NCI-H1436 treated with DMSO at 0.1 percent for 48 hours (cell line): ENCODE data around the gene TRIM63.

Experiments used
- DNase-seq: peaks from one replicate; lab custom pipeline; 2025; lab: John Stamatoyannopoulos, UW

Gene TRIM63

DNA sequence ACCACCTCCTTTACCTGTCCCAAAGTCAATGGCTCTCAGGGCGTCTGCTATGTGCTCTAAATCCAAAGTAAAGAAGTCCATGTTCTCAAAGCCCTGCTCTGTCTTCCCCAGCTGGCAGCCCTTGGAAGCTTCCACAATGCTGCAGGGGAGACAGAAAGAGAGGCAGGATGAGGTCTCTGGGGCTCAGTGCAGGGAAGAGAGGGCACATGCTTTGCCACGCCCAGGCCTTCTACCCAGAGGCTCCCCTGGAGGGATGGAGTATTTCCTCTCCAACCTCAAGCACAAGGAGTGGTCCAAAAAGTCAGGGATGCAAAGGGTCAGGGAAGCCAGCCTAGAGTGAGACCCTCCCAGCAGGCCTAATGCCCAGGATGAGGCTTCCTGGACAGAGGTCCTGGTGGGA lies 10.2 kb downstream of the TRIM63 start:
- DNase-seq: no peak

DNA sequence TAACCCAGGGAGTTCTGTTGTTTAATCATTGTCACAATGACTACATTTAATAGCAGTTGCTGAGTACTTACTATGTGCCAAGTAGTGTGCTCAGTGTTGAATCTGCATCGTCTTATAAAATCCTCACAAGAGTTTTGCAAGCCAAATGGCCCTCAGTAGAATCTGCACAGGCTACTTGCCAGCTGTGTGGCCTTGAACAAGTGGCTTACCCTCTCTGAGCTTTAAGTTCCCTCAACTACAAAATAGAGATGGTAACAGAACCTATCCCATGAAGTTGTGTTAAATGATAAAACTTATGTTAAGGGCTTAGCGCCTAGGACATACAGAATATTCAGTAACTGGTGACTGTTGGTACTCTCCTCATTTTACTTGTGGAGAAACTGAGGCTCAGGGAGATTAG lies 12.4 kb downstream of the TRIM63 start:
- DNase-seq: no peak

DNA sequence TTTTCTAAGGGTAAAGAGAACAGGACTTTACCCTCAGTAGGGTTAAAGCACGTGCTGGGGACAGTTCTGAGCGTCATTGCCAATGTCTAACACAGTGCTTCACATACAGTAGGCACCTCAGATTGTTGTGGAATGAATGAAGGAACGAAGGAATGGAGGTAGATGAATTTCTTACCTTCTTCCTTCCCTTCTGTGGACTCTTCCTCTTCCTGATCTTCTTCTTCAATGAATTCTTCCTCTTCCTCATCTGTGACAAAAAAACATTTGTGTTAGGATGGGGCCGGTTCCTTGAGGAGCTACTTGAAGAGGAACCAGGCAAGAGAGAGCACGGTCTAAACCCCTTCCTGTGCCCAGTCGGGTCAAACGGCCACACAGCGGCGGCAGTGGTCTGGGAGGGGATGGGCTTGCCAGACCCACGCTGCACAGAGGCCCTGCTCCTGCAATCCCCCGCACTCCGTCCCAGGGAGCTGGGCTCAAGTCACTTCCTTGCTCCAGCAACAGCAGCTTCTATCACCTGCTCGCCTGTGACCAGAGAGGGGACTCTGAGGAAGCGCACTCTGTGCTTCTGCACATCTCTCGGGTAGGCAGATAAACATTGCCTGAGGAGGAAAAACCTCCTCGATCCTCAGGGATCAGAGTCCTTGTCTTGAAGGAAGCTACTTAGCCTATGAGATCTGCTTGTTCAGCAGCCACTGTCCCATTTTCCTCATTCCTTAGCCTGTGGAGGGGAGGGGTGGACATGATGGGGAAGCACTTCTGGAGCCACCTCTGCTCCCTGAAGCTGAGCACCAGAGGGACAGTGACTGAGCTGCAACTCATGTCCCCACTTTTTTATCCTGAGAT lies 13.5 kb downstream of the TRIM63 start:
- DNase-seq: no peak

DNA sequence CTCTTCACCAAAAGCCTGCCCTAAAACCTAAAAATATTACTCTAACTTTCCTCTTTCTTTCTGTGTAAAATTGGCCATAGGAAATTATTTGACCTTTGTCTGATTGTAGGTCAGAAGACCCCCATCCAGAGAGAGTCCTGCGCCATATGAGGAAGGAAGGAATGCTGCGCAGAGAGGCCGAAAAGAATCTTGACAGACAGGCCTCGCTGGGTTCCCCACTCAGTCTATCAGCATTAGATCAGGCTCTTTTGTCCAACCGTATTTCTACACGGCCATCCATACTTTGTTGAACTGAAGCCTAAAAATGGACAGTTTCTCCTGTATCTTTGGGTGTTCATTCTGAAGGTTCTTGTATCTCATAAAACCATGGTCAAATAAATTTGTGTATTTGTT lies 17.2 kb downstream of the TRIM63 start:
- no peak for DNase-seq

DNA sequence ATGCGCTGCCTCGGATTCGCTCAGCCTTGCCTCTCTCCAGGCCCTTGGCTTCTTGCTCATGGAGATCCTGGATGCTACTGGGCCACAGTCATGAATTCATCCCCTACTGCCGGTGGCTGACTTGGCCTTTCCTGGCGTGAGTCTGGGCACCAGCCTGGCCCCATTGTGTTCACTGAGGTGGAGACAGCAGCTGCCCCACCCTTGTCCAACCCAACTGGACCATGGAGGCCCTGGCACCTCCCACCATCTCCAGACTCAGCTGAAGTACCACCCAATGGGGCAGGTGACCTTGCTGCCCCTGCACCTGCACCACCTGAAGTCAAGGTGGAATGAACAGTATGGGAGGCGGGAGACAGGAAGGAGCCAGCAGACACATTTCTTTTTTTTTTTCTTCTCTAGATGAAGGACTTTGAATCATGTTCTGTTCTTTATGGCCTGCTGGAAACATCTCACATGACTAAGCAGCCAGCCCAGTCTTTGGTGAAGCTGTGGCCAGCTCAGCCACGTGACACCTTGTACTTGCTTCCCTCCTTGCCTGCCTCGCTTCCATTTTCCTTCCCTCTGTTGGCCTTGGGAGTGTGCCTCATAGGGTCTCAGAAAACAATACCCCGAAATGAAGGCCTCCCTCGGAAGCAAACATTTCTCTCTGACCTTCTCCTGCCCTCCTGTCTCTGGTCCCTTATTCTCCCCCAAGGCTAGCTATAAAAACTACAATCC lies 17.7 kb downstream of the TRIM63 start:
- DNase-seq: no peak

DNA sequence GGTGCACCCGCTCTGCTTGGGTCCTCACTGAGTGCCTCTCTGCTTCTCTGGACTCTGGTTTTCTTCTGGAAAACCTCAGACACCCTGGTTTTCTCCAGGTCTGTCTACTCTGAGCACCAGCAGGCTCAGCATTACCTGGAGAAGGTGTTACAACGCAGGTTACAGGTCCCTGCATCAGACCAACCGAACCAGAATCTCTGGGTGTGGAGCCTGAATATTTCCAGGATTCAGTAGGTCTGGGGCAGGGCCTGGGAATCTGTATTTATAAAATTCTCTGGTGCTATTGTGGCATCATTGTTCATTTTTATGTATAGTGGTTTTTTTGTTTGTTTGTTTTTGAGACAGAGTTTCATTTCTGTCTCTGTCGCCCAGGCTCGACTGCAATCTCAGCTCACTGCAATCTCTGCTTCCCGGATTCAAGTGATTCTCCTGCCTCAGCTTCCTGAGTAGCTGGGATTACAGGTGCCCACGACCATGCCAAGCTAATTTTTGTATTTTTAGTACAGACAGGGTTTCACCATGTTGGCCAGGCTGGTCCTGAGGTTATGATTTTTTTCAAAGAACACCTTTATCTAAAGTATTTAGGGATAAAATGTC lies 20.1 kb downstream of the TRIM63 start:
- no peak for DNase-seq

DNA sequence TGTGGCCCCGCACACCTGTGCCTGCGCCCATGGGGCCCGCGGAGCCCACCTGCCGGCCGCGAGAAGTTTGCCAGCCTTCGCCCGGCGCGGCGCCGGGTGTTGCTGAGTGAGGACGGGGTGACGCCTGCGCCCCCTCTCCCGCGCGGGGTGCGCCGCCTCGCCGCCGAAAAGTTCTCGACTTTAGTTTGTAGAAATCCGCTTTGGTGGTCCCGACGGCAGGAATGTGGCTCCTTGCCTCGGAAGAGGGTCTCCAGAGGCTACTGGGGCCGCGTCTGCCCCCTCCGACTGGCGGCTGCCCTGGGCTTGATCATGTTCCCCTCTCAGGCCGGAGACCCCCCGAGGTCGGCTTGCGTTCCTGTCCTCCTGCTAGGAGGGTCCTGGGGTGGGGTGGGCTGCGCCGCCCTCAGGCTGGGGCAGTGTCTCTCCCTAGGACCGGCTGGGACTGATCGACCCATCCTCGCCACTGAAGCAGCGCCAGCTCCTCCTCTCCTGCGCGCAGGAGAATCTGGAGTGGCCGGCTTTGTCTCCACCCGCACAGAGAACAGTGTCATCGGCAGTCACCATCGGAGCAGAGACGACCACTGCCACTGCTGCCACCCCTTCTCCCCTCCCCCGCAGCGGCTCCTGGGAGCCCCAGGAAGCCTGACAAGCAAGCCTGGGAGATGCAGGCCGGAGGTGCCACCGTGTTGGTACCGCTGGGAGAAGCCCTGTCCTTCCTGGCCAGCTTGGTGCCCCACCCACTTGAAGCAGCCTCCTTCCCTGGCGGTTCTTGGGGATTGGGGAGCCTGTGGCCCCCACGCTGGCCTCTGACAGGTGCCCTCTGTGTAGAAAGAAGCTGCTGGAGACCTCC lies 21.0 kb downstream of the TRIM63 start:
- DNase-seq: no peak

DNA sequence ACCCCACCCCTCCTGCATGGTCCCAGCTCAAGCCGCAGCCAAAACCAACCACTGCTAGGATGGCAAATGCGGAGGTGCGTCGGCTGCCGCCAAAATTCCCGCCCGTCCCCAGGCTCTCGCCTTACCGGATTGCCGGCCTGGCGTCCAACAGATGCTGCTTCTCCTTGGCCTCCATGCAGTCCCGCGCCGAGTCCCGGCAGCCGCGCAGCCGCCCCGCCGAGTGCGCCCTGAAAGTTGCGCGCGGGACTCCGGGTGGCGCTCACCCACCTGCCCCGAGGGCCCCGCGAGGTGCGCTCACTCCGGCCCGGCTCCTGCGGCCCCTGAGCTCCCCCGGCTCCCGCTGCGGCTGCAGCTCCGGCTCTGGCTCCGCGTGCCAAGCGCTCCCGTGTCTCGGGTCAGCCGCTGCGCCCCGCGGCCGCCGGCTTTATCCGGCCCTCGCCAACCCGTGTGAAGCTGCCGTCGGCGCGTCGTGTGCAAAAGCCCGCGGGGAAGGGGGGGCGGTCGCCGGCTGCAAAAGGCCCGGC lies 21.6 kb downstream of the TRIM63 start, which contains the start of gene SLC30A2:
Gene SLC30A2, minus strand, starts transcription at position 397 of the 524 bp plus-strand sequence. Its CDS starts 222 bp downstream, at position 175.
- DNase-seq: no peak

DNA sequence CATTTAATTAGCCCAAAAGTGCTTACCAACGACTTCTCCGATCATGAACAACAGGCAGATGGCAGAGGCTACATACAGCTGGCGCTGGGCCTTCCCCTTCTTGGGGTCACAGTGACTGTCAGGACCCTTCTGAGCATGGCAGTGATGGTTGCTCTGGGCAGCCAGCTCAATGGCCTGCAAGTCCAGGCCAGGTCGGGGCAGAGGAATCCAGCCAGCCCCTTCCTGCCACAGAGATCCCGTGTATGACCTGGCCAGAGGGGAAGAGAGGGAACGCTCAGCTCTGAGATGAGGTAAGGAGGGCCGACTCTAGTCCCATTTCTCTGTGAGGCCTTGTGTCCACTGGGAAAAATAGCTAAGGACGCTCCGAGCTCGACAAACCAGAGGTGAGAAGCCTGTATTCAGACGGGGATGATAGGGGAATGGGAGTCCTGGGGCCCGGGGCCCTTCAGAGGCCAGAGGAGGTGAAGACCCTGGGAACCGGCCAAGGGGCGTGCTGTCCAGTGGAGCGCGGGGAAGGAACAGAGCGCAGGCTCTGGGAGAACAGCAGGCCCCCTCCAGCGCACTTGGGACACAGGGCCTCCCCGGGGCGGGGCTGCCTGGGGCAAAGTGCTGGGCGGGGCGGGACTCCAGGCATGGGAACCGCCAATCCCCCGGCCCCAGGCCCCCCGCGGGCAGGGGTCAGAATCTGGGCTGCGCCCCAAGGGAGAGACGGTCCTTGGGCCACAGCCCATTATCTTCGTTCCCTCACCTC lies 22.3 kb downstream of the TRIM63 start:
- no peak for DNase-seq

DNA sequence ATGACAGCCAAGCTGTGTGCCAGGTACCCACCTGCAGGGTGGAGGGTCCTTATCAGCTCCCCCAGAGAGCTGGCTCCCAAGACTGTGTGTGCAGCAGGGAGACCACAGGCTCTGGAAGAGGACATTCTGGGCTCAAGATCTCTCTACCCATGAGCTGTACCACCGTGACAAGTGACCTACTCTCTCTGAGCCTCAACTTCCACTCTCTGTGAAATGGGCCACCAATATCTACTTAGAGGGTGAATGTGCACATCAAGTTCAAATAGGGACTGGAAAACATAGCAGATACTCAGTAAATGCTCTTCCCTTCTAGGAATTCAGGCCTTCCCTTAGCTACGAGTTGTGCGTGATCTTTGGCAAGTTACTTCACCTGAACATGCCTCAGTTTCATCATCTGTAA lies 23.0 kb downstream of the TRIM63 start:
- no peak for DNase-seq

DNA sequence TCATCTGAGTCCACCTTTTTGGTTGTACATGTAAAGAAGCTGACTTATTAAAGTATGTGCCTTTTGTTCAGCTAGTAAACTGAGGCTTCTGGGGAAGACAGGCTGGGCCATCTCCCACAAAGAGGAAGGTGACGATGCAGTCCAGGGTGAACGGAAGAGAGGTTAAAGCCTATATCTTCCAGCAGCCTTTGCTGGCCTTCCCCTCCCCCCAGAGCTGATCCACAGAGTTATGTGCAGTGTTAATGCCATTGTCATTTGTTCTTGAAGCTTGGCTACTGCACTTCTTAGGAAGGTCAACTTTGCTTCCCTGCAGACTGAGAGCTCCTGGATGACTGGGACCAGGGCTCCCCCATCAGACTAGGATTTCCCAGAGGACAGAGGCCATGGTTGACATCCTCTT lies 23.7 kb downstream of the TRIM63 start:
- no peak for DNase-seq

DNA sequence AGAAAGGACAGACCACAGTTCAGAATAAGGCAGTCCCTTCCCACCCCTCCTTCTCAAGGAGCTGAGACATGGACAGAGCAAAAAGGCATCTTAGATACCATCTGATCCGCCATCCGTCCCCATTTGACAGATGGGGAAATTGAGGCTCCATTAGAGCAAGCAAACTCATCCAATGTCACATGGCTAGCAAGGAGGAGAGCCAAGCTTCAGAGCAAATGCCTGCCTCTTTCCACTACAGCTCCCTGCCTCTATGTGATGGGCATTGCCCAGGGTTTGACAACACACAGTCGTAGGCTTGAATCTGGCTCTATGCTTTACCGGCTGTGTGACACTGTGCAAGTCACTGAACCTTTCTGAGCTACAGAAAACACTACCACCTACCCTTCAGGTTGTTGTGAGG lies 25.5 kb downstream of the TRIM63 start:
- DNase-seq: no peak

DNA sequence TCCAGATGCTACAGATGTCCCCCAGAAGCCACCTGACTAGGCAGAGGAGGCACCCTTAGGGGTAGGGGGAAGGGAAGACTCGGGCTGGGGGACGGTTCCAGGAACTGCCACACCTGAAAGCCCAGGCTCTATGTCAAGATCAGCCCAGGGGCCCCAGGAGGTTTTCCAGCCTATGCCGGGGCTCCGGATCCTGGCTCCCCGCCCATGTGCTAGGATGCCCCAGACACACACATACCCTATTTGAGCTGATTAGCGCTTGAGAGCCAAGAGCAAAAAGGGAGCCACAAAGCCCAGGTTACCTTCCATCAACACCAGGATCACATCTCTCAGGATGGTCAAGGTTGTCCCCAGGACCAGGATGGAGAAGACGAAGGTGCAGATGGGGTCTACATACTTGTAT lies 26.0 kb downstream of the TRIM63 start:
- DNase-seq: no peak

DNA sequence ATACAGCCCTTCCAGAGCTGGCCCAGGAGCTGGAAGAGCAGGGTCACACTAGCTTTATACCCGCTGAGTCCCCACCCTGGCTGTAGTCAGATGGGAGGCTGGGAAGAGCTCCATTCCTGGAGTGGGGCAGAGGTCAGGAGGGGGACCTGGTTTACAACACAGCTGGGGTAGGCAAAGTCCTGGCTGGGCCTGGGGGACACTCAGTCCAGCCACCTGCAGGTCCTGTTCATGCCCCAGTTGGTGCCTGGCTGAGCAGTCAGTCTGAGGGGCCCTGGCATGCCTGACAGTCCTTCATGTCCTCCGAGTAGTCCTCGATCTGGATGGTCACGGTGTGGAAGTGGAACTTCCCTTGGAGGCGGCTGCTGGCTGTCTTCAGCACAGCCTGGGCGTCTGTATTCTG lies 28.5 kb downstream of the TRIM63 start:
- no peak for DNase-seq

DNA sequence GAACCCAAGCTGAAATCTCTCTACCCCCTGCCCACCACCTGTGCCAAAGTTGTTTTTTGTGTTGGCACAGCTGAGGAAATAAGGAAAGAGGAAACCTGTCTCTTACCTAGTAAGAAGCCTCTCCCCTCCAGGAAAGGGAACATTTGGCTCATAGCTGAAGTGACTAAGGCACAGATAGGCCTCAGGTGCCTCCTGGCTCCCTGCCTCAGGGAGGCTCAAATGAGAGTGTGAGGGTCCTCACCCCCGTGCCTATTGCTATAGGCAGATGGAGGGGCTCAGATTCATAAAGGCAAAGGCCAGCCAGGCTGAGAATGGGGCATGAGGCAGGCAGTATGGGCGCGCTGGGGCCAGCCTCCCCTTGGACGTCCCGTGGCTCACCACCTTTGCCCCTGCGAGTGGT lies 29.0 kb downstream of the TRIM63 start:
- DNase-seq: no peak

DNA sequence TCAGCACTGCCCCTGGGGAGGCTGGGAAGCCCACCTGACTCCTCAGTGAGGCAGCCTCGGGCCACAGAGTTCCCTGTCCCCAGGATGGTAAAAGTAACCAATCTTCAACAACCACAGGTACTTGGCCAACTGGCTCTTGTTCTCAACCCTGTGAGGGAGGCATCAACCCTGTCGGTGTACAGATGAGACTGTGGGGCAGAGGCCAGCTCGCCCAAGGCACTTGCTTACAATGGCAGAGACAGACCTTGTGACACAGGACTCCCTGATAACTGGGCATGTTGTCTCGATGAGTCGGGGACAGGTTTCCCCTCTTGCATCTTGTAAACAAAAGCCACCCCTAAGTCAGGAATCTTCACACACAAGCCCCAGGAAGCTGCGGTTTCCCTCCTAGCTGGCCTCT lies 29.5 kb downstream of the TRIM63 start:
- DNase-seq: no peak

DNA sequence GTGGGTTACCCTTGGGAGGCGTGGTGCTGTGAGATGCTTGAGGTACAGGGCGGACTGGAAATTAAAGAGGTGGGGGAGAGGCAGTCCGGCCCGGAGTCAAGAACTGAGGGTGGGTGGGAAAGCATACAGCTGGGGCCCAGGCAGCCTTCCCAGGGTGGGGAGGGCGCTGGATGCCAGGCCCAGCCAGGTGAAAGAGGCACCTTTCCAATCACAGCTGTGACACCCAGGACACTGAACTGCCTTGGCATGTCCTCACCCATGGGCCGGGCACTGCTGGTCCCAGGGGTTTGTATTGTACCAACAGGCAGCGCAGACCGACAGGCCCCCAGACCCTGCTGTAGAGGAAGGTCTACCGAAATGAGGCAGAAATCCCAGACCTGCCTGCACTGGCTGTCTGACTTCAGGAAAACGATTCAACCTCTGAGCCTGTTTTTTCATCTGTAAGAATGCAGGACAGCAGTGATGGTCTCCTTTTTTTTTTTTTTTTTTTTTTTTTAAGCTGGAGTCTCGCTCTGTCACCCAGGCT lies 30.6 kb downstream of the TRIM63 start:
- no peak for DNase-seq

DNA sequence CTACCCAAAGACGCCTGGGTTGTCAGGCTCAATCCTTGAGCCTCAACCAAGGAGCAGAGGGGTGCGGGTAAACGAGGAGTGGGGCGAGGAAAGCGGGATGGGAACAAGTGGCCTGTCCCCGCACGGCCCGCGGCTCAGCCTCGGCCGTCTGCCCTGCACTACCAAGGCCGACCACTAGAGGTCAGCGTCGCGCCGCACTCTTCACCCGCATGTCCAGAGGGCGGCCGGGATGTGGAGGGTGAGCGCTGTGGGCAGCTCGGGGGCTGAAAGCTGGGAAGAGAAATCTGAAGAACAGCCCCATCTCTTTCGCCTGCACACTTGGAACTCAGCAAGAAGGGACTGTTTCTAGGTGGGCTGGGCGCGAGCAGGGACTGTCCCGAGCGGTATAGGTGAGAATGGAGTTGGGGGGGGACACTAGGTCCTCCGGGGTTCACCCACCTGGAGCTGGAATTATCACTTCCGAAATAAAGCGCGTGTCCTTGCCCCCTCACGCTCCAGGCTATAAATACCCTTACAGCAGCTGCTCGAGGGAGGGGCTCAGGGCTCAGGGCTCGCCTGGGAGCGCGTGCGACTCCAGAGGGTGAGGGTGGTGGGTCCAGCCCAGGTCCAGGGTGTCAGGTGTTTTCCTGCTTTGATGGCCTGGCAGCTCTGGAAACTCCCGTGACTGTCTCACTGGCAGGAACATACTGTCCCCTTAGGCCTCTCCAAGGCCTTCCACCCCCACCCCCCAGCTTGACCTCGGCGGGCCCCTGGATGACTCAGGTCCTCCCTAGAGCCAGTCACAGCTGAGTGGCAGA lies 31.3 kb downstream of the TRIM63 start:
- DNase-seq: no peak

DNA sequence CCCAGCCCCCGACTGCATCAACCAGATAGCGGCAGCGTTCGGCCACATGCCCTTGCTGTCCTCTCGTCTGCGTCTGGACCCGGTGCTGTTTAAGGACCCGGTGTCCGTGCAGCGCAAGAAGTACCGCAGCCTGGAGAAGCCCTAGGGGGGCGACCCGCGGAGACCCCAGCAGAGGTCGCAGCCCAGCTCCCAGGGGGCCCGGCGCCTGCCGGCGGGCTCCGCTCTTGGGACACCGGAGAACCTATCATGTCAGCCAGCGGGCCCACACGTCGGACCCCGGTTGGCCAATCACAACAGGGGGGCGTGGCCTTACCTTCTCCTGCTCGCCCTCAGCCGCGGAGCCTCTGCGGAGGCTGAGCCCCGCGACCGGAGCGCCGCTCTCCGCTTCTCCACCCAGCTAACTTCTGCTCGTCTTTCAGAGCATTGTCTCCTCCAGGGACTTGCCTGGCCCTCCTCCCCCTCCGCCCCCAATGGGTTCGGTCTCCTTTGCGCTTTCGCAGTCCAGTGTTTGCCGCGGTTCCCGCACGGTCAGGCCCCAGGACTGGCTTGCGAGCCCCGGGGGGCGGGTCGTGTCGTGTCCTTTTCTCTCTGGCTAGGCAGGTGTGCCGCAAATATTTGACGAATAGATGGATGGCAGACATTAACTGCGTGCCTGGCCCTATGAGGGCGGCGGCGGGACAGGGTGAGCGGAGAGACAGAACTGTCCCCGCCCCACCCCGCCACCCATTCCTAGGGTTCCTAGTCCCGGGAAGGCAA lies 32.0 kb downstream of the TRIM63 start:
- peak; percentile 85 for DNase-seq
